ENCODE measurements around the gene DIRAS1. TPM values are rescaled to one million over a fixed set of nuclear protein-coding genes. Genes with fewer than 3 reads are reported as not detected.

Gene DIRAS1
- total and polyA plus RNA-seq, 2 experiments from 2014 or later: 2.8 to 18.6 TPM

- H3K79me2 ChIP-seq (replicated peaks; ENCODE audit: insufficient read depth): no peaks in the 10 kb centered on the region
- H4K20me1 ChIP-seq (replicated peaks; ENCODE audit: insufficient read depth): no peaks in the 10 kb centered on the region; the same call in 1 of the 2 replicates
- H3K4me3 Mint-ChIP-seq: no peak overlapping the region
- no peak overlapping the region for H3K4me2 ChIP-seq
- H2AFZ ChIP-seq: no peak overlapping the region
- DNase-seq (ENCODE audit: low spot score) (no peak), ATAC-seq (no peak)
- no peaks in the 10 kb centered on the region for H3K27me3 ChIP-seq (ENCODE audit: insufficient read depth)
- no peaks in the 10 kb centered on the region for H3K4me1 ChIP-seq (ENCODE audit: insufficient read depth)
- H3F3A ChIP-seq (replicated peaks; ENCODE audit: low read depth): no peaks in the 10 kb centered on the region
- no peak overlapping the region for H3K4me3 ChIP-seq
- H3K27ac Mint-ChIP-seq: no peak overlapping the region
- H3K36me3 Mint-ChIP-seq (ENCODE audit: low read depth): peaks cover 4% of the 10 kb centered on the region; the same call in 1 of the 3 replicates
- peaks cover 12% of the 10 kb centered on the region for H3K27me3 Mint-ChIP-seq (ENCODE audit: insufficient read depth, low read depth, poor library complexity)
- H3K27ac ChIP-seq (ENCODE audit: low read depth): no peak overlapping the region
- H3K4me1 Mint-ChIP-seq: no peaks in the 10 kb centered on the region
- TF ChIP-seq ZNF462 (CRISPR knock-in tag; IDR thresholded peaks at IDR 0.05) (no peak), REST (IDR thresholded peaks at IDR 0.05; ENCODE audit: unreplicated experiment) (no peak), ZNF114 (CRISPR knock-in tag; IDR thresholded peaks at IDR 0.05) (no peak), ETS1 (IDR thresholded peaks at IDR 0.05) (no peak), EZH2phosphoT487 (IDR thresholded peaks at IDR 0.05; ENCODE audit: unreplicated experiment) (no peak), CTCF (conservative IDR thresholded peaks at IDR 0.05; ENCODE audit: low read depth in 2 of 2) (no peak)
- no peaks in the 10 kb centered on the region for H3K9me2 ChIP-seq (ENCODE audit: insufficient read depth)
- no peaks in the 10 kb centered on the region; the same call in 2 of the 3 replicates for H3K9me3 Mint-ChIP-seq
- no peaks in the 10 kb centered on the region for H3K36me3 ChIP-seq (ENCODE audit: insufficient read depth)
Observed at GRCh38 chr19:2686360-2686759, 34.8 kb downstream of the DIRAS1 start.

Data from GM23338 (cell line).